Measurements from ENCODE around the gene MTMR11.
A peak's percentile ranks its signal among the peaks of the same experiment; 100 is the strongest.
"Not testable (repeated sequence)": the region's sequence is repeated elsewhere in the genome, so short reads cannot be mapped to it uniquely, and the experiment has no call there.

MTMR11 gene

GRCh38 chr1:149936170-149936991, at the start of gene MTMR11:
TSS of gene MTMR11 (minus strand) at chr1:149936879. CDS start at chr1:149936647, 232 bp downstream.
- peak in 13 of 56 donors; percentile 10 to 48 (median 20) for DNase-seq

GRCh38 chr1:149979972-149980540, 43.4 kb upstream of the MTMR11 start:
- DNase-seq = no peak

GRCh38 chr1:149979245-149979971, 42.7 kb upstream of the MTMR11 start:
- DNase-seq = no peak

- DNase-seq = no peak
Observed at GRCh38 chr1:149978547-149979023, 41.9 kb upstream of the MTMR11 start.

GRCh38 chr1:149977345-149977744, 40.7 kb upstream of the MTMR11 start:
- DNase-seq = no peak

GRCh38 chr1:149972547-149972946, 35.9 kb upstream of the MTMR11 start:
- DNase-seq = no peak

- no peak for DNase-seq
Observed at GRCh38 chr1:149967646-149968045, 31.0 kb upstream of the MTMR11 start.

GRCh38 chr1:149967041-149967440, 30.4 kb upstream of the MTMR11 start:
- no peak for DNase-seq

- DNase-seq = no peak
Observed at GRCh38 chr1:149966405-149966804, 29.7 kb upstream of the MTMR11 start.

GRCh38 chr1:149965440-149965839, 28.8 kb upstream of the MTMR11 start:
- DNase-seq = no peak

GRCh38 chr1:149963358-149963757, 26.7 kb upstream of the MTMR11 start:
- no peak for DNase-seq

- DNase-seq = no peak
Observed at GRCh38 chr1:149962736-149963135, 26.1 kb upstream of the MTMR11 start.

- DNase-seq = peak in 32 of 56 donors; percentile 1 to 70 (median 26)
Observed at GRCh38 chr1:149962039-149962647, 25.5 kb upstream of the MTMR11 start.

- DNase-seq = not testable (repeated sequence)
Observed at GRCh38 chr1:149957548-149957947, 20.9 kb upstream of the MTMR11 start.

GRCh38 chr1:149949911-149950310, 13.2 kb upstream of the MTMR11 start:
- no peak for DNase-seq

- DNase-seq = peak in 1 of 56 donors; percentile 13
Observed at GRCh38 chr1:149945206-149945605, 8.5 kb upstream of the MTMR11 start.

- DNase-seq = no peak
Observed at GRCh38 chr1:149942885-149943284, 6.2 kb upstream of the MTMR11 start.

GRCh38 chr1:149942207-149942606, 5.5 kb upstream of the MTMR11 start:
- peak in 18 of 56 donors; percentile 4 to 45 (median 14) for DNase-seq

- DNase-seq = no peak
Observed at GRCh38 chr1:149940427-149940826, 3.7 kb upstream of the MTMR11 start.

GRCh38 chr1:149938668-149939003, 2.0 kb upstream of the MTMR11 start:
- not testable (repeated sequence) for DNase-seq

GRCh38 chr1:149937759-149938158, 1.1 kb upstream of the MTMR11 start:
- no peak for DNase-seq

Data from nucleus accumbens (tissue), 56 donors.